DOHH2 (cell line): ENCODE measurements around the gene ARMCX2.

ENCODE experiments used
- H3F3A ChIP-seq: fragments of 200-600 bp; sonication (generic), shearing (Covaris generic); 2 replicates; pipeline ENCODE4 v1.6.0; 2016; ENCODE audit warnings: antibody characterized with exemption, mild to moderate bottlenecking; ENCODE audit not compliant: control insufficient read depth, insufficient read depth
- H3K27ac ChIP-seq: fragments of 200-600 bp; sonication (generic); 2 replicates; pipeline ENCODE4 v1.5.1; 2014; ENCODE audit warnings: low read depth, mild to moderate bottlenecking, low read length, moderate library complexity
- H3K27me3 ChIP-seq: fragments of 200-600 bp; sonication (generic); 2 replicates; pipeline ENCODE4 v1.6.1; 2014; ENCODE audit warnings: mild to moderate bottlenecking, low read length, mixed read lengths; ENCODE audit not compliant: control insufficient read depth
- H3K36me3 ChIP-seq: fragments of 200-600 bp; sonication (generic); 2 replicates; pipeline ENCODE4 v1.6.1; 2014; ENCODE audit warnings: mild to moderate bottlenecking, low read length, moderate library complexity, mixed read lengths; ENCODE audit not compliant: control insufficient read depth
- H3K4me1 ChIP-seq: fragments of 200-600 bp; sonication (generic); 2 replicates; pipeline ENCODE4 v1.6.1; 2014; ENCODE audit warnings: mild to moderate bottlenecking, low read length, mixed read lengths; ENCODE audit not compliant: control insufficient read depth
- H3K4me2 ChIP-seq: fragments of 200-600 bp; sonication (generic); 2 replicates; pipeline ENCODE4 v1.6.0; 2014; ENCODE audit warnings: mild to moderate bottlenecking, low read length, moderate library complexity
- H3K4me3 ChIP-seq: fragments of 200-600 bp; sonication (generic); 2 replicates; pipeline ENCODE4 v1.5.1; 2014; ENCODE audit warnings: mild to moderate bottlenecking, low read length, mixed read lengths
- H3K79me2 ChIP-seq: fragments of 200-600 bp; sonication (generic); 2 replicates; pipeline ENCODE4 v1.6.1; 2014; ENCODE audit warnings: mild to moderate bottlenecking, low read length, mixed read lengths; ENCODE audit not compliant: control insufficient read depth
- H3K9me2 ChIP-seq: fragments of 200-600 bp; sonication (generic); replicated peaks from 2 replicates; pipeline ENCODE4 v1.6.1; 2014; ENCODE audit warnings: mild to moderate bottlenecking, low read length, mixed read lengths; ENCODE audit not compliant: control insufficient read depth
- H3K9me3 ChIP-seq: fragments of 200-600 bp; sonication (generic); 2 replicates; pipeline ENCODE4 v1.6.1; 2014; ENCODE audit warnings: antibody characterized with exemption, low read length, mixed read lengths; ENCODE audit not compliant: control insufficient read depth, insufficient read depth
- H4K20me1 ChIP-seq: fragments of 200-600 bp; sonication (generic); 2 replicates; pipeline ENCODE4 v1.6.0; 2014; ENCODE audit warnings: low read depth, mild to moderate bottlenecking, antibody characterized with exemption, low read length, moderate library complexity; ENCODE audit not compliant: control insufficient read depth, insufficient read depth
- EZH2phosphoT487 ChIP-seq: fragments of 200-600 bp; sonication (generic); IDR thresholded peaks from 2 replicates; pipeline ENCODE4 v1.6.1; 2017; ENCODE audit warnings: borderline replicate concordance, mild to moderate bottlenecking, antibody characterized with exemption, low read length, moderate library complexity, mixed read lengths
- TF ChIP-seq, protein P1 (sequence below): fragments of 200-600 bp; sonication (generic); IDR thresholded peaks from one replicate; pipeline ENCODE4 v1.5.1; 2014; ENCODE audit warnings: antibody characterized with exemption, mild to moderate bottlenecking, low read depth, low read length; ENCODE audit not compliant: poor library complexity, severe bottlenecking

The ARMCX2 gene

DNA sequence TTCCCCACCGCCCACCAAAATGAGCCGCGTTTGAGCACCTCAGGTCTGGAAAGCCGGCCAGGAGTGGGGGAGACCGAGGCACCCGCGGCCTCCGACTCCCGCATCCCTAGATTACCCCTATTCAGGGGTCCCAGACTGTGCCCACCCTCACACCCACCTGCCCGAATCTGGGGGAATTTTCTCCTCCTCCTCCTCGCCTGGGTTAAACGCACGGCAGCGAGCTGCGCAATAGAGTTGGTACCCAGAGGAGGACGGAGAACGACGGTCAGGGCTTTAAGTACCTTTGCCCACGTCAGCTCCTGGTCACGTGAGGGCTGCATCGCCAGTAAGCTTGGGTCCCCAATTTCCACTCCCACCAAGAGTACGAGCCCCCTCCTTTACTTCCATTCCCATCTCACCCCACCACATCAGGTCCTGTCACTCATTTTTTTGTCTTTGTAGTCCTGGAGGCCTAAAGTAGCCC, at the start of gene ARMCX2:
Gene ARMCX2 (minus strand): TSS at position 250 of the 463 bp plus-strand sequence. CDS start 2,262 bp downstream, outside the sequence.
- H3K4me1 ChIP-seq = peaks cover 7% of the 10 kb centered on the region
- no peaks in the 10 kb centered on the region for H3K27me3 ChIP-seq
- peak within 1 kb of the TSS; percentile 71 for H3K4me3 ChIP-seq
- TF ChIP-seq, protein P1, sequence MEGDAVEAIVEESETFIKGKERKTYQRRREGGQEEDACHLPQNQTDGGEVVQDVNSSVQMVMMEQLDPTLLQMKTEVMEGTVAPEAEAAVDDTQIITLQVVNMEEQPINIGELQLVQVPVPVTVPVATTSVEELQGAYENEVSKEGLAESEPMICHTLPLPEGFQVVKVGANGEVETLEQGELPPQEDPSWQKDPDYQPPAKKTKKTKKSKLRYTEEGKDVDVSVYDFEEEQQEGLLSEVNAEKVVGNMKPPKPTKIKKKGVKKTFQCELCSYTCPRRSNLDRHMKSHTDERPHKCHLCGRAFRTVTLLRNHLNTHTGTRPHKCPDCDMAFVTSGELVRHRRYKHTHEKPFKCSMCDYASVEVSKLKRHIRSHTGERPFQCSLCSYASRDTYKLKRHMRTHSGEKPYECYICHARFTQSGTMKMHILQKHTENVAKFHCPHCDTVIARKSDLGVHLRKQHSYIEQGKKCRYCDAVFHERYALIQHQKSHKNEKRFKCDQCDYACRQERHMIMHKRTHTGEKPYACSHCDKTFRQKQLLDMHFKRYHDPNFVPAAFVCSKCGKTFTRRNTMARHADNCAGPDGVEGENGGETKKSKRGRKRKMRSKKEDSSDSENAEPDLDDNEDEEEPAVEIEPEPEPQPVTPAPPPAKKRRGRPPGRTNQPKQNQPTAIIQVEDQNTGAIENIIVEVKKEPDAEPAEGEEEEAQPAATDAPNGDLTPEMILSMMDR = no peak
- TF ChIP-seq EZH2phosphoT487 = no peak
- no peaks in the 10 kb centered on the region for H3K9me2 ChIP-seq
- H3K4me2 ChIP-seq = peak within 1 kb of the TSS; percentile 80
- no peaks in the 10 kb centered on the region for H3K79me2 ChIP-seq
- no peaks in the 10 kb centered on the region for H4K20me1 ChIP-seq
- H3K27ac ChIP-seq = no peak within 1 kb of the TSS
- no peaks in the 10 kb centered on the region for H3K9me3 ChIP-seq
- no peaks in the 10 kb centered on the region for H3K36me3 ChIP-seq
- no peaks in the 10 kb centered on the region for H3F3A ChIP-seq

DNA sequence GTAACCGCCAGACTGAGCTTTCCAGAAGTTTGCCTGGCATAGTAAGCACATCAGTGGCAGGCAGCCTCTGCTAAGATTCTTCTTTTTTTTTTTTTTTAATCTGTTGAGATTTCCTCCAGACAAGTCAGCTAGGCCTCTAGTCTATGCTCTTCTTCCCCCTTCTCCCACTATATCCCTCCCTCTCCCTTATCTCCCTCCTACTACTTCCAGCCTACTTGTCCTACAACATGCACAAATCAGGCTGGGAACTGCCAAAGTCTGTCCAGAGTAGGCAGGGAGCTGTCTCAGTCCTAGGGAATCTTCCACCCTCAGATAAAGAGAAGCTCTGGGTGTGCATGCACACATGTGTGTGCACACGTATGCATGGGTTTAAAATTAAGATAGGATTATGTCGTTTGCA, 49.7 kb upstream of the ARMCX2 start:
- H3F3A ChIP-seq = no peaks in the 10 kb centered on the region
- H3K79me2 ChIP-seq = no peaks in the 10 kb centered on the region
- H3K27me3 ChIP-seq = no peaks in the 10 kb centered on the region
- H3K27ac ChIP-seq = no peak overlapping the region
- H3K4me2 ChIP-seq = no peak overlapping the region
- no peaks in the 10 kb centered on the region for H4K20me1 ChIP-seq
- no peak overlapping the region for H3K4me3 ChIP-seq
- no peaks in the 10 kb centered on the region for H3K4me1 ChIP-seq
- no peaks in the 10 kb centered on the region for H3K36me3 ChIP-seq
- TF ChIP-seq EZH2phosphoT487 = no peak
- TF ChIP-seq, protein P1 = no peak
- H3K9me2 ChIP-seq = no peaks in the 10 kb centered on the region
- H3K9me3 ChIP-seq = no peaks in the 10 kb centered on the region

DNA sequence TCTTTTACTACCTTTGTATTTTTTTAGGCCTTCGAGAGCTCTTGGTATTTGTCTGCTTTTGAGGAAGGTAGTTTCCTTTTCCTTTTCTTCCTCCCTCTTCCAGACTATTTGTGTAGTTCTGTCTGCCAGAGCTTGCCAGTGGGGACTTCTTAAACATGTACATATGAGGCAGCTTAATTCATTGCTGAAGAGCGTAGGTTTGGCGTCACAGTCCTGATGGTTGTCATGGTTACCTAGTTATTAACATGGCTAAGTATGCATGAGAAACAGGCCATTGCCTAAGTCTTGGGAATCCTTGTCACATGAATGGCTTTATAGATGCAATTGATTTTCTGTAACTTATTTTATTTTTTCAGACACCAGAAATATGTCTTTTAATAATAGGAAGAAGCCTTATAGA, 48.5 kb upstream of the ARMCX2 start:
- Histone ChIP-seq H3K79me2 (no peaks in the 10 kb centered on the region), H3K4me1 (no peaks in the 10 kb centered on the region), H4K20me1 (no peaks in the 10 kb centered on the region), H3K36me3 (no peaks in the 10 kb centered on the region), H3K9me3 (no peaks in the 10 kb centered on the region), H3F3A (no peaks in the 10 kb centered on the region), H3K4me3 (no peak overlapping the region), H3K9me2 (no peaks in the 10 kb centered on the region), H3K27me3 (no peaks in the 10 kb centered on the region), H3K4me2 (no peak overlapping the region), H3K27ac (no peak overlapping the region)
- no peak for TF ChIP-seq EZH2phosphoT487

DNA sequence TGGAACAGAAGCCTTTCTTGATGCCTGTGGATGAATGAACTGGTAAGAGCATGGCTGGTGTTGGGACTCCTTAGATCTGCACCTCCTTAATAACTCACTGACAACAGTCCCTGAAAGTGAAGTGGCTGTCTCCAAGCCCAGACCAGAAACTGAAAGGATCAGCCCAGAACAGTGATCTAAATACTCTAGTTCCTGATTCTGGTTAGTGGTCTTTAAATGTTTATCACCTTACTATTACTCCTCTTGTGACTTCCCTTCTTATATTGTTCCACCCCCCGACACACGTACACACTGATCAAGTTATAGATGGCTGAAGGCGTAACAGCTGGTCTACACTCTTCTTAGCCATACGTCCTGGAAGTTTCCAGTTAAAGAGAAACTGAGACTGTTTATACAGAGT, 33.8 kb upstream of the ARMCX2 start:
- no peak overlapping the region for H3K27ac ChIP-seq
- H3K4me2 ChIP-seq = no peak overlapping the region
- H3K36me3 ChIP-seq = no peaks in the 10 kb centered on the region
- no peak for TF ChIP-seq EZH2phosphoT487
- TF ChIP-seq, protein P1 = no peak
- no peaks in the 10 kb centered on the region for H3K9me2 ChIP-seq
- no peak overlapping the region for H3K4me3 ChIP-seq
- no peaks in the 10 kb centered on the region for H3K79me2 ChIP-seq
- no peaks in the 10 kb centered on the region for H3K4me1 ChIP-seq
- H4K20me1 ChIP-seq = no peaks in the 10 kb centered on the region
- H3K9me3 ChIP-seq = no peaks in the 10 kb centered on the region
- no peaks in the 10 kb centered on the region for H3F3A ChIP-seq
- H3K27me3 ChIP-seq = no peaks in the 10 kb centered on the region
